Loucy (cell line): ENCODE data around the gene KCTD4.

Experiments
- H2AFZ ChIP-seq: fragments of 200-600 bp; sonication (generic); 2 replicates; pipeline ENCODE4 v1.6.0; 2016; ENCODE audit warnings: antibody characterized with exemption, mild to moderate bottlenecking, low read length, moderate library complexity
- H3F3A ChIP-seq: fragments of 200-600 bp; 2 replicates; pipeline ENCODE4 v1.6.0; 2016; ENCODE audit warnings: antibody characterized with exemption, low read depth, mild to moderate bottlenecking
- H3K27me3 ChIP-seq: fragments of 200-600 bp; sonication (generic); 2 replicates; pipeline ENCODE4 v1.6.1; 2014; ENCODE audit warnings: low read length, mild to moderate bottlenecking; ENCODE audit not compliant: insufficient read depth, poor library complexity, severe bottlenecking
- H3K36me3 ChIP-seq: fragments of 200-600 bp; sonication (generic); 2 replicates; pipeline ENCODE4 v1.6.1; 2016; ENCODE audit warnings: low read length; ENCODE audit not compliant: insufficient read depth
- H3K4me1 ChIP-seq: fragments of 200-600 bp; sonication (generic); 2 replicates; pipeline ENCODE4 v1.5.1; 2014; ENCODE audit warnings: low read length, mild to moderate bottlenecking; ENCODE audit not compliant: insufficient read depth, poor library complexity, severe bottlenecking
- H3K4me2 ChIP-seq: fragments of 200-600 bp; sonication (generic); 2 replicates; pipeline ENCODE4 v1.6.0; 2014; ENCODE audit warnings: antibody characterized with exemption, low read length, low read depth, mild to moderate bottlenecking; ENCODE audit not compliant: poor library complexity, severe bottlenecking
- H3K4me3 ChIP-seq: fragments of 200-600 bp; sonication (generic); 2 replicates; pipeline ENCODE4 v1.5.1; 2014; ENCODE audit warnings: low read length, mild to moderate bottlenecking, mixed read lengths; ENCODE audit not compliant: poor library complexity, severe bottlenecking
- H3K79me2 ChIP-seq: fragments of 200-600 bp; sonication (generic); 2 replicates; pipeline ENCODE4 v1.6.1; 2014; ENCODE audit warnings: low read length; ENCODE audit not compliant: insufficient read depth
- H3K9ac ChIP-seq: fragments of 200-600 bp; sonication (generic); 2 replicates; pipeline ENCODE4 v1.6.0; 2014; ENCODE audit warnings: mild to moderate bottlenecking, low read depth, low read length, moderate library complexity; ENCODE audit not compliant: poor library complexity, severe bottlenecking
- H3K9me2 ChIP-seq: fragments of 200-600 bp; sonication (generic); replicated peaks from 2 replicates; pipeline ENCODE4 v1.6.1; 2016; ENCODE audit warnings: low read depth, low read length, mixed read lengths
- H3K9me3 ChIP-seq: fragments of 200-600 bp; sonication (generic); 2 replicates; pipeline ENCODE4 v1.6.1; 2014; ENCODE audit warnings: mild to moderate bottlenecking, antibody characterized with exemption, low read length, low read depth; ENCODE audit not compliant: insufficient read depth
- H4K20me1 ChIP-seq: fragments of 200-600 bp; sonication (generic); 2 replicates; pipeline ENCODE4 v1.6.0; 2014; ENCODE audit warnings: antibody characterized with exemption, low read length, mild to moderate bottlenecking; ENCODE audit not compliant: insufficient read depth, poor library complexity, severe bottlenecking
- CTCF ChIP-seq: fragments of 200-600 bp; sonication (generic); conservative IDR thresholded peaks from 2 replicates; pipeline ENCODE4 v1.5.1; 2014; ENCODE audit warnings: mild to moderate bottlenecking, antibody characterized with exemption, low read length
- EZH2phosphoT487 ChIP-seq: fragments of 200-600 bp; IDR thresholded peaks from 2 replicates; pipeline ENCODE4 v1.6.1; 2018; ENCODE audit warnings: antibody characterized with exemption, mild to moderate bottlenecking, moderate library complexity, borderline replicate concordance

Gene KCTD4

GRCh38 chr13:45231305-45231704 lies 30.5 kb upstream of the KCTD4 start:
- Histone ChIP-seq H3K4me2 (no peak overlapping the region), H3K9me3 (no peaks in the 10 kb centered on the region), H4K20me1 (no peaks in the 10 kb centered on the region), H3F3A (no peaks in the 10 kb centered on the region), H3K36me3 (no peaks in the 10 kb centered on the region), H2AFZ (no peak overlapping the region), H3K9ac (no peak overlapping the region), H3K4me1 (no peaks in the 10 kb centered on the region), H3K4me3 (no peak overlapping the region), H3K27me3 (no peaks in the 10 kb centered on the region), H3K9me2 (no peaks in the 10 kb centered on the region), H3K79me2 (no peaks in the 10 kb centered on the region)
- TF ChIP-seq CTCF = no peak
- TF ChIP-seq EZH2phosphoT487 = no peak

- Histone ChIP-seq H3K9ac (no peak overlapping the region), H3K9me2 (no peaks in the 10 kb centered on the region), H3K4me1 (no peaks in the 10 kb centered on the region), H3F3A (no peaks in the 10 kb centered on the region), H3K36me3 (0 out of 2 replicates have a peak, but pooled peaks cover 5% of the 10 kb centered on the region), H3K4me2 (no peak overlapping the region), H3K4me3 (no peak overlapping the region), H4K20me1 (no peaks in the 10 kb centered on the region), H3K27me3 (no peaks in the 10 kb centered on the region), H3K79me2 (no peaks in the 10 kb centered on the region), H3K9me3 (no peaks in the 10 kb centered on the region), H2AFZ (no peak overlapping the region)
- no peak for TF ChIP-seq CTCF
- no peak for TF ChIP-seq EZH2phosphoT487
These were observed 28.3 kb upstream of the KCTD4 start for GRCh38 chr13:45229172-45229571.

- no peak overlapping the region for H3K4me2 ChIP-seq
- 0 out of 2 replicates have a peak, but pooled peaks cover 5% of the 10 kb centered on the region for H3K36me3 ChIP-seq
- no peaks in the 10 kb centered on the region for H3K4me1 ChIP-seq
- H4K20me1 ChIP-seq = no peaks in the 10 kb centered on the region
- H2AFZ ChIP-seq = no peak overlapping the region
- TF ChIP-seq EZH2phosphoT487 (no peak), CTCF (no peak)
- H3K9me3 ChIP-seq = no peaks in the 10 kb centered on the region
- no peaks in the 10 kb centered on the region for H3K27me3 ChIP-seq
- H3K4me3 ChIP-seq = no peak overlapping the region
- no peak overlapping the region for H3K9ac ChIP-seq
- H3K79me2 ChIP-seq = no peaks in the 10 kb centered on the region
- no peaks in the 10 kb centered on the region for H3K9me2 ChIP-seq
- no peaks in the 10 kb centered on the region for H3F3A ChIP-seq
These were observed 27.2 kb upstream of the KCTD4 start for GRCh38 chr13:45228002-45228401.
